B cell (primary cell): ENCODE results near the gene FKBP10.

ENCODE experiments used
- CTCF ChIP-seq: fragments of 200-600 bp; IDR thresholded peaks from one replicate; pipeline ENCODE4 v1.8.0; 2022; ENCODE audit warnings: antibody characterized with exemption, mild to moderate bottlenecking
- EZH2 ChIP-seq: IDR thresholded peaks from 2 replicates; pipeline ENCODE4 v1.6.1; 2012; ENCODE audit warnings: borderline replicate concordance, low read depth, mild to moderate bottlenecking, moderate library complexity, low read length; ENCODE audit not compliant: insufficient read depth, poor library complexity, severe bottlenecking

GRCh38 chr17:41796121-41796895 is 16.5 kb upstream of the FKBP10 start:
- TF ChIP-seq CTCF (no peak), EZH2 (no peak)
